Astrocyte (in vitro differentiated cells and primary cell): ENCODE results near the gene LPAR2. TPM values are rescaled to one million over a fixed set of nuclear protein-coding genes. Genes with fewer than 3 reads are reported as not detected.

Experiments
- DNase-seq: peaks from one replicate; pipeline ENCODE4 v3.0.0-alpha.2; 2010; ENCODE audit warnings: low read depth
- FAIRE-seq: peaks from 2 replicates; lab custom pipeline; 2011; peaks lifted over from hg19 to GRCh38; lab: Jason Lieb, UNC
- H2AFZ ChIP-seq: 2 replicates; pipeline ENCODE4 v1.6.0; 2012; ENCODE audit warnings: low read depth, low read length, inconsistent platforms
- H3K27ac ChIP-seq: 2 replicates; pipeline ENCODE4 v1.5.1; 2011; ENCODE audit warnings: low read depth, low read length, inconsistent platforms
- H3K27me3 ChIP-seq: 2 replicates; pipeline ENCODE4 v1.6.0; 2011; ENCODE audit warnings: low read length, inconsistent platforms; ENCODE audit not compliant: insufficient read depth
- H3K36me3 ChIP-seq: 2 replicates; pipeline ENCODE4 v1.5.1; 2011; ENCODE audit warnings: low read length, inconsistent platforms; ENCODE audit not compliant: insufficient read depth
- H3K4me1 ChIP-seq: 2 replicates; pipeline ENCODE4 v1.5.1; 2011; ENCODE audit warnings: low read length, inconsistent platforms; ENCODE audit not compliant: insufficient read depth
- H3K4me2 ChIP-seq: 2 replicates; pipeline ENCODE4 v1.6.0; 2012; ENCODE audit warnings: low read length, inconsistent platforms
- H3K4me3 ChIP-seq: 2 replicates; pipeline ENCODE4 v1.5.1; 2011; ENCODE audit warnings: low read depth, mild to moderate bottlenecking, low read length, inconsistent platforms; ENCODE audit not compliant: insufficient read depth
- H3K79me2 ChIP-seq: 2 replicates; pipeline ENCODE4 v1.6.0; 2012; ENCODE audit warnings: mild to moderate bottlenecking, low read length, inconsistent platforms; ENCODE audit not compliant: insufficient read depth
- H3K9ac ChIP-seq: 2 replicates; pipeline ENCODE4 v1.6.0; 2012; ENCODE audit warnings: mild to moderate bottlenecking, low read length, inconsistent platforms
- H3K9me3 ChIP-seq: 2 replicates; pipeline ENCODE4 v1.5.1; 2012; ENCODE audit warnings: low read depth, mild to moderate bottlenecking, low read length, inconsistent platforms; ENCODE audit not compliant: insufficient read depth
- H4K20me1 ChIP-seq: 2 replicates; pipeline ENCODE4 v1.6.0; 2012; ENCODE audit warnings: low read length, inconsistent platforms; ENCODE audit not compliant: insufficient read depth
- H3K27ac Mint-ChIP-seq: one replicate; pipeline ENCODE4 v1.8.0; 2021; ENCODE audit warnings: mild to moderate bottlenecking, mixed read lengths; ENCODE audit not compliant: unreplicated experiment
- H3K27me3 Mint-ChIP-seq: one replicate; pipeline ENCODE4 v1.8.0; 2021; ENCODE audit warnings: low read depth, mixed read lengths; ENCODE audit not compliant: unreplicated experiment
- H3K36me3 Mint-ChIP-seq: one replicate; pipeline ENCODE4 v1.8.0; 2021; ENCODE audit warnings: low read depth, mixed read lengths; ENCODE audit not compliant: unreplicated experiment
- H3K4me1 Mint-ChIP-seq: one replicate; pipeline ENCODE4 v1.8.0; 2021; ENCODE audit warnings: low read depth, mixed read lengths; ENCODE audit not compliant: unreplicated experiment
- H3K4me3 Mint-ChIP-seq: one replicate; pipeline ENCODE4 v1.8.0; 2021; ENCODE audit warnings: mild to moderate bottlenecking, moderate library complexity, mixed read lengths; ENCODE audit not compliant: unreplicated experiment
- H3K9me3 Mint-ChIP-seq: one replicate; pipeline ENCODE4 v1.8.0; 2021; ENCODE audit warnings: mild to moderate bottlenecking, mixed read lengths; ENCODE audit not compliant: unreplicated experiment
- EZH2 ChIP-seq: IDR thresholded peaks from 2 replicates; pipeline ENCODE4 v1.6.1; 2012; ENCODE audit warnings: mild to moderate bottlenecking, low read length, inconsistent platforms; ENCODE audit not compliant: insufficient read depth
- total RNA-seq: library from RNA; stranded (reverse); gene quantifications from 2 replicates; pipeline ENCODE4 v1.2.1, GENCODE V29; 2021
- TF ChIP-seq, protein P1 (sequence below): IDR thresholded peaks from 2 replicates; pipeline ENCODE4 v1.5.1; 2011; ENCODE audit warnings: low read depth, mild to moderate bottlenecking, inconsistent platforms, low read length, moderate library complexity; ENCODE audit not compliant: insufficient read depth

The LPAR2 gene
- total RNA-seq, 1 donor from 2014 or later, result 20.1 TPM

DNA sequence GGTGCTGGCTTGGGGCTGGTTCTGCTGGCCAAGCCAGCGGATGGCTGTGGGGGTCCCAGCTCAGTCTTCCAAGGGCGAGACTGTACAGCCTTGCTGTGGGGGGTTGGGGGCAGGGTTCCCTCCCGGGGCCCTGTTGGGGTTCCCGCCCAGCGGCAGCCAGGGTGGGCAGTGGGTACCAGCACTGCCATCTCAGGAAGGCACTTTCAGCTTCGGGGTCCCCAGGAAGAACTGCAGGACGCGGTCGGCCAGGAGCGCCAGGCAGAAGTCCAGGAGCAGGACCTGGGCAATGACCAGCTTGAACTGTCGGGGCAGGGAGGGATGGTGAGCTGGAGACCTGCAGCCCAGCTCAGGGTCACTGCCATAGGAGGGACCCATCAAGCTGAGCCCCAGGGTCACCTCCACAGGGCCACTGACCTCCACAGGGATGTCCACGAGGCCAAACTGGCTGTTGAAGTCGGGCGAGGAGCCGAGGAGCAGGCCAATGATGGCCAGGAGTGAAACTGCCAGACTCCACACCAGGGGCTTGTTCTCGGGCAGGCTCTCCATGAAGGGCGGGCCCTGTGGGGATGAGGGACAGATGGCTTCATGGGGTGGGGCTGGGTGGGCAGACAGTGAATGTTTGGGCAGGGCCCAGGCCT is 17.3 kb upstream of the LPAR2 start:
- no peak overlapping the region for H3K27ac Mint-ChIP-seq

DNA sequence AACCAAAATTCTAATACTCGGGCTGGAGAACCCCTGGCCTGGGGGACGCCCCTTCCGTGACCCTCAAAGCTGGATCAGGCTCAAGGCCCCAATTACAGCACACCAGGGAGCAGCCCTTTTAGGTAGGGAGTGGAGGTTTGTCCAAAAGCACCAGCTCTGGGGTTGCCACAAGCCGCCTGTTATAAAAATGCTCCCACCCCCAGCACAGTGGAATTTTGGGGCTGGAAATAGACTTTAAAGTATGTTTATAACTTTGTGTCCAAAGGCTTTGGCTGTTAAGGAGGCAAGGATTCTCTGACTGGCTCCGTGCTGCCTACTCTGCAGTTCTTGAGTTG is 16.0 kb upstream of the LPAR2 start:
- H3K9me3 ChIP-seq, result no peaks in the 10 kb centered on the region
- H3K4me2 ChIP-seq, result peak overlapping the region; percentile 99
- FAIRE-seq, result no peak
- no peak overlapping the region for H3K4me3 ChIP-seq
- peaks cover 6% of the 10 kb centered on the region for H3K36me3 ChIP-seq
- peaks cover 11% of the 10 kb centered on the region for H3K79me2 ChIP-seq
- Mint-ChIP-seq H3K4me1 (peaks cover 4% of the 10 kb centered on the region), H3K36me3 (peaks cover 8% of the 10 kb centered on the region), H3K27ac (no peak overlapping the region), H3K27me3 (no peaks in the 10 kb centered on the region), H3K4me3 (peak overlapping the region; percentile 90), H3K9me3 (no peaks in the 10 kb centered on the region)
- no peak for DNase-seq
- H3K9ac ChIP-seq, result no peak overlapping the region
- H2AFZ ChIP-seq, result no peak overlapping the region
- H3K27ac ChIP-seq, result no peak overlapping the region
- H3K27me3 ChIP-seq, result no peaks in the 10 kb centered on the region
- no peak for TF ChIP-seq EZH2
- TF ChIP-seq, protein P1, sequence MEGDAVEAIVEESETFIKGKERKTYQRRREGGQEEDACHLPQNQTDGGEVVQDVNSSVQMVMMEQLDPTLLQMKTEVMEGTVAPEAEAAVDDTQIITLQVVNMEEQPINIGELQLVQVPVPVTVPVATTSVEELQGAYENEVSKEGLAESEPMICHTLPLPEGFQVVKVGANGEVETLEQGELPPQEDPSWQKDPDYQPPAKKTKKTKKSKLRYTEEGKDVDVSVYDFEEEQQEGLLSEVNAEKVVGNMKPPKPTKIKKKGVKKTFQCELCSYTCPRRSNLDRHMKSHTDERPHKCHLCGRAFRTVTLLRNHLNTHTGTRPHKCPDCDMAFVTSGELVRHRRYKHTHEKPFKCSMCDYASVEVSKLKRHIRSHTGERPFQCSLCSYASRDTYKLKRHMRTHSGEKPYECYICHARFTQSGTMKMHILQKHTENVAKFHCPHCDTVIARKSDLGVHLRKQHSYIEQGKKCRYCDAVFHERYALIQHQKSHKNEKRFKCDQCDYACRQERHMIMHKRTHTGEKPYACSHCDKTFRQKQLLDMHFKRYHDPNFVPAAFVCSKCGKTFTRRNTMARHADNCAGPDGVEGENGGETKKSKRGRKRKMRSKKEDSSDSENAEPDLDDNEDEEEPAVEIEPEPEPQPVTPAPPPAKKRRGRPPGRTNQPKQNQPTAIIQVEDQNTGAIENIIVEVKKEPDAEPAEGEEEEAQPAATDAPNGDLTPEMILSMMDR, result no peak
- H4K20me1 ChIP-seq, result peaks cover 5% of the 10 kb centered on the region
- H3K4me1 ChIP-seq, result peaks cover 10% of the 10 kb centered on the region

More for the DNA sequence above, 17.3 kb upstream of the LPAR2 start:
- no peak overlapping the region for H3K9ac ChIP-seq
- TF ChIP-seq, protein P1, result no peak
- no peak for TF ChIP-seq EZH2
- H3K4me1 Mint-ChIP-seq, result peaks cover 4% of the 10 kb centered on the region
- peaks cover 10% of the 10 kb centered on the region for H3K4me1 ChIP-seq
- FAIRE-seq (no peak), DNase-seq (no peak)
- peaks cover 9% of the 10 kb centered on the region for H3K36me3 ChIP-seq
- no peak overlapping the region for H3K4me3 ChIP-seq
- H3K4me2 ChIP-seq, result no peak overlapping the region
- H3K27ac ChIP-seq, result no peak overlapping the region
- H4K20me1 ChIP-seq, result peaks cover 5% of the 10 kb centered on the region
- peaks cover 11% of the 10 kb centered on the region for H3K79me2 ChIP-seq
- no peaks in the 10 kb centered on the region for H3K9me3 ChIP-seq
- H2AFZ ChIP-seq, result no peak overlapping the region
- H3K9me3 Mint-ChIP-seq, result no peaks in the 10 kb centered on the region
- no peaks in the 10 kb centered on the region for H3K27me3 ChIP-seq
- H3K4me3 Mint-ChIP-seq, result no peak overlapping the region
- no peaks in the 10 kb centered on the region for H3K27me3 Mint-ChIP-seq
- peaks cover 11% of the 10 kb centered on the region for H3K36me3 Mint-ChIP-seq
